Measurements from ENCODE around the gene TRIM14.

TRIM14 gene

GRCh38 chr9:98086461-98086860 lies 32.6 kb downstream of the TRIM14 start:
- Histone ChIP-seq H3K4me3 (no peak overlapping the region), H3K36me3 (ENCODE audit: insufficient read depth, low read length) (peaks cover 3% of the 10 kb centered on the region; the same call in 1 of the 2 replicates), H3K27ac (no peak overlapping the region), H3K9me3 (ENCODE audit: low read depth, low read length) (no peaks in the 10 kb centered on the region), H3K9ac (ENCODE audit: insufficient read length) (no peak overlapping the region)
- DNase-seq (ENCODE audit: low read depth, low spot score): no peak
- no peak for TF ChIP-seq EZH2 (IDR thresholded peaks at IDR 0.05)
- no peak for TF ChIP-seq POLR2AphosphoS5 (IDR thresholded peaks at IDR 0.05; ENCODE audit: borderline replicate concordance, low read depth, low read length)
- no peak for TF ChIP-seq FOXP2 (optimal IDR thresholded peaks at IDR 0.05; ENCODE audit: control extremely low read depth, extremely low read length, insufficient read depth)

GRCh38 chr9:98085944-98086343 lies 33.1 kb downstream of the TRIM14 start:
- Histone ChIP-seq H3K4me3 (no peak overlapping the region), H3K27ac (no peak overlapping the region), H3K36me3 (ENCODE audit: insufficient read depth, low read length) (peaks cover 3% of the 10 kb centered on the region; the same call in 1 of the 2 replicates), H3K9me3 (ENCODE audit: low read depth, low read length) (no peaks in the 10 kb centered on the region), H3K9ac (ENCODE audit: insufficient read length) (no peak overlapping the region)
- TF ChIP-seq FOXP2 (optimal IDR thresholded peaks at IDR 0.05; ENCODE audit: control extremely low read depth, extremely low read length, insufficient read depth): no peak
- no peak for TF ChIP-seq EZH2 (IDR thresholded peaks at IDR 0.05)
- no peak for TF ChIP-seq POLR2AphosphoS5 (IDR thresholded peaks at IDR 0.05; ENCODE audit: borderline replicate concordance, low read depth, low read length)
- no peak for DNase-seq (ENCODE audit: low read depth, low spot score)

- H3K27ac ChIP-seq: no peak overlapping the region
- no peaks in the 10 kb centered on the region for H3K9me3 ChIP-seq (ENCODE audit: low read depth, low read length)
- TF ChIP-seq POLR2AphosphoS5 (IDR thresholded peaks at IDR 0.05; ENCODE audit: borderline replicate concordance, low read depth, low read length) (no peak), EZH2 (IDR thresholded peaks at IDR 0.05) (no peak), FOXP2 (optimal IDR thresholded peaks at IDR 0.05; ENCODE audit: control extremely low read depth, extremely low read length, insufficient read depth) (no peak)
- H3K36me3 ChIP-seq (ENCODE audit: insufficient read depth, low read length): peaks cover 3% of the 10 kb centered on the region; the same call in 1 of the 2 replicates
- H3K4me3 ChIP-seq: no peak overlapping the region
- no peak overlapping the region for H3K9ac ChIP-seq (ENCODE audit: insufficient read length)
- no peak for DNase-seq (ENCODE audit: low read depth, low spot score)
Measured at GRCh38 chr9:98085058-98085457, 34.0 kb downstream of the TRIM14 start.

- TF ChIP-seq EZH2 (IDR thresholded peaks at IDR 0.05): no peak
- TF ChIP-seq FOXP2 (optimal IDR thresholded peaks at IDR 0.05; ENCODE audit: control extremely low read depth, extremely low read length, insufficient read depth): no peak
- TF ChIP-seq POLR2AphosphoS5 (IDR thresholded peaks at IDR 0.05; ENCODE audit: borderline replicate concordance, low read depth, low read length): no peak
- DNase-seq (ENCODE audit: low read depth, low spot score): no peak
- H3K9ac ChIP-seq (ENCODE audit: insufficient read length): no peak overlapping the region
- H3K27ac ChIP-seq: no peak overlapping the region
- no peak overlapping the region for H3K4me3 ChIP-seq
- H3K36me3 ChIP-seq (ENCODE audit: insufficient read depth, low read length): peaks cover 3% of the 10 kb centered on the region; the same call in 1 of the 2 replicates
- H3K9me3 ChIP-seq (ENCODE audit: low read depth, low read length): no peaks in the 10 kb centered on the region
Measured at GRCh38 chr9:98084396-98084795, 34.6 kb downstream of the TRIM14 start.

GRCh38 chr9:98083566-98084183 lies 35.3 kb downstream of the TRIM14 start:
- DNase-seq (ENCODE audit: low read depth, low spot score): no peak
- H3K36me3 ChIP-seq (ENCODE audit: insufficient read depth, low read length): peaks cover 3% of the 10 kb centered on the region; the same call in 1 of the 2 replicates
- no peaks in the 10 kb centered on the region for H3K9me3 ChIP-seq (ENCODE audit: low read depth, low read length)
- H3K27ac ChIP-seq: no peak overlapping the region
- no peak overlapping the region for H3K9ac ChIP-seq (ENCODE audit: insufficient read length)
- H3K4me3 ChIP-seq: no peak overlapping the region
- TF ChIP-seq FOXP2 (optimal IDR thresholded peaks at IDR 0.05; ENCODE audit: control extremely low read depth, extremely low read length, insufficient read depth): no peak
- no peak for TF ChIP-seq POLR2AphosphoS5 (IDR thresholded peaks at IDR 0.05; ENCODE audit: borderline replicate concordance, low read depth, low read length)
- TF ChIP-seq EZH2 (IDR thresholded peaks at IDR 0.05): no peak

GRCh38 chr9:98083061-98083501 lies 35.9 kb downstream of the TRIM14 start:
- Histone ChIP-seq H3K36me3 (ENCODE audit: insufficient read depth, low read length) (peaks cover 3% of the 10 kb centered on the region; the same call in 1 of the 2 replicates), H3K27ac (no peak overlapping the region), H3K9ac (ENCODE audit: insufficient read length) (no peak overlapping the region), H3K9me3 (ENCODE audit: low read depth, low read length) (no peaks in the 10 kb centered on the region), H3K4me3 (no peak overlapping the region)
- no peak for DNase-seq (ENCODE audit: low read depth, low spot score)
- TF ChIP-seq FOXP2 (optimal IDR thresholded peaks at IDR 0.05; ENCODE audit: control extremely low read depth, extremely low read length, insufficient read depth) (no peak), POLR2AphosphoS5 (IDR thresholded peaks at IDR 0.05; ENCODE audit: borderline replicate concordance, low read depth, low read length) (no peak), EZH2 (IDR thresholded peaks at IDR 0.05) (no peak)

- Histone ChIP-seq H3K36me3 (ENCODE audit: insufficient read depth, low read length) (peaks cover 3% of the 10 kb centered on the region; the same call in 1 of the 2 replicates), H3K27ac (no peak overlapping the region), H3K9me3 (ENCODE audit: low read depth, low read length) (no peaks in the 10 kb centered on the region), H3K4me3 (no peak overlapping the region), H3K9ac (ENCODE audit: insufficient read length) (no peak overlapping the region)
- TF ChIP-seq EZH2 (IDR thresholded peaks at IDR 0.05) (no peak), FOXP2 (optimal IDR thresholded peaks at IDR 0.05; ENCODE audit: control extremely low read depth, extremely low read length, insufficient read depth) (no peak), POLR2AphosphoS5 (IDR thresholded peaks at IDR 0.05; ENCODE audit: borderline replicate concordance, low read depth, low read length) (no peak)
- no peak for DNase-seq (ENCODE audit: low read depth, low spot score)
Measured at GRCh38 chr9:98081477-98082219, 37.4 kb downstream of the TRIM14 start.

- Histone ChIP-seq H3K9me3 (ENCODE audit: low read depth, low read length) (no peaks in the 10 kb centered on the region), H3K4me3 (no peak overlapping the region), H3K36me3 (ENCODE audit: insufficient read depth, low read length) (peaks cover 3% of the 10 kb centered on the region; the same call in 1 of the 2 replicates), H3K9ac (ENCODE audit: insufficient read length) (no peak overlapping the region), H3K27ac (no peak overlapping the region)
- DNase-seq (ENCODE audit: low read depth, low spot score): no peak
- no peak for TF ChIP-seq POLR2AphosphoS5 (IDR thresholded peaks at IDR 0.05; ENCODE audit: borderline replicate concordance, low read depth, low read length)
- no peak for TF ChIP-seq FOXP2 (optimal IDR thresholded peaks at IDR 0.05; ENCODE audit: control extremely low read depth, extremely low read length, insufficient read depth)
- TF ChIP-seq EZH2 (IDR thresholded peaks at IDR 0.05): no peak
Measured at GRCh38 chr9:98080780-98081179, 38.2 kb downstream of the TRIM14 start.
